GM12878 (cell line): ENCODE results near the gene RPL29. TPM values are rescaled to one million over a fixed set of nuclear protein-coding genes. Genes with fewer than 3 reads are reported as not detected.

Experiments
- BMI1 ChIP-seq: fragments of 450-650 bp; IDR thresholded peaks from 2 replicates; pipeline ENCODE4 v1.6.1; 2016; ENCODE audit warnings: mild to moderate bottlenecking, moderate library complexity, borderline replicate concordance
- CHD4 ChIP-seq: fragments of 200-600 bp; sonication (generic); IDR thresholded peaks from 2 replicates; pipeline ENCODE4 v1.6.1; 2016; ENCODE audit warnings: mild to moderate bottlenecking
- CREB1 ChIP-seq: IDR thresholded peaks from 2 replicates; pipeline ENCODE4 v1.6.1; 2012; ENCODE audit warnings: low read depth, mild to moderate bottlenecking, inconsistent platforms
- FOXM1 ChIP-seq: IDR thresholded peaks from 2 replicates; pipeline ENCODE4 v1.6.1; 2012; ENCODE audit warnings: low read depth, mild to moderate bottlenecking, inconsistent platforms, low read length, moderate library complexity
- POLR2AphosphoS5 ChIP-seq: IDR thresholded peaks from 2 replicates; pipeline ENCODE4 v1.6.1; 2011; ENCODE audit warnings: mild to moderate bottlenecking, low read length, inconsistent platforms
- POU2F2 ChIP-seq: IDR thresholded peaks from 3 replicates; pipeline ENCODE4 v1.6.1; 2011; ENCODE audit warnings: low read depth, mild to moderate bottlenecking, low read length, borderline replicate concordance
- RB1 ChIP-seq: fragments of 450-650 bp; formaldehyde crosslinking; IDR thresholded peaks from 2 replicates; pipeline ENCODE4 v1.6.1; 2017; ENCODE audit warnings: mild to moderate bottlenecking, borderline replicate concordance
- SREBF1 ChIP-seq: IDR thresholded peaks from 2 replicates; pipeline ENCODE4 v1.6.1; 2012; ENCODE audit warnings: mild to moderate bottlenecking, low read length
- TBL1XR1 ChIP-seq: IDR thresholded peaks from 2 replicates; pipeline ENCODE4 v1.6.1; 2012; ENCODE audit warnings: low read depth, low read length, improper control_type of control experiment
- ZNF274 ChIP-seq: IDR thresholded peaks from one replicate; pipeline ENCODE4 v1.8.0; 2011; ENCODE audit not compliant: insufficient read length, insufficient read depth
- ZZZ3 ChIP-seq: IDR thresholded peaks from 2 replicates; pipeline ENCODE4 v1.6.1; 2011; ENCODE audit warnings: low read depth; ENCODE audit not compliant: control insufficient read depth, insufficient read length
- polyA plus RNA-seq, 11 experiments: library from polyadenylated mRNA; depleted of rRNA in 4 of 11; unstranded in 6 of 11; stranded (reverse) in 5 of 11; fragments of >200 nt; fragmentation: Nextera tagmentation in 4 of 11; fragmentation: Illumina TruSeq in 1 of 11; extraction: Ambion mirVana in 4 of 11; extraction: Trizol in 1 of 11; gene quantifications; 1 replicate in 1 of 11; 2 replicates in 10 of 11; pipeline versions ENCODE4 v1.2.1 to v1.2.3, GENCODE V29; 2011 to 2016; ENCODE audit warnings: inconsistent platforms in 2 of 11, missing spikeins in 2 of 11, low read depth in 1 of 11
- total RNA-seq, 4 experiments: library from RNA; depleted of rRNA in 3 of 4; stranded (reverse); fragments of >200 nt in 3 of 4; fragmentation: Illumina TruSeq in 1 of 4; extraction: Trizol in 1 of 4; gene quantifications; 2 replicates each; pipeline versions ENCODE4 v1.2.1 to v1.2.3, GENCODE V29; 2013 to 2021
- TF ChIP-seq, protein P1 (sequence below): IDR thresholded peaks from 2 replicates; pipeline ENCODE4 v1.6.1; 2011; ENCODE audit warnings: borderline replicate concordance, low read depth, mild to moderate bottlenecking, moderate library complexity, low read length; ENCODE audit not compliant: insufficient read depth, poor library complexity, severe bottlenecking
- TF ChIP-seq, protein P2 (sequence below): fragments of 450-650 bp; formaldehyde crosslinking; IDR thresholded peaks from 2 replicates; pipeline ENCODE4 v1.5.0; 2022; ENCODE audit warnings: mild to moderate bottlenecking, missing genetic modification characterization
- TF ChIP-seq, protein P3 (sequence below): fragments of 450-650 bp; conservative IDR thresholded peaks from 2 replicates; pipeline ENCODE4 v1.6.1; 2017; ENCODE audit warnings: mild to moderate bottlenecking, moderate library complexity
- TF ChIP-seq, protein P4 (sequence below): IDR thresholded peaks from 2 replicates; pipeline ENCODE4 v1.6.1; 2011; ENCODE audit warnings: borderline replicate concordance, low read depth, mild to moderate bottlenecking, moderate library complexity, mixed read lengths, low read length; ENCODE audit not compliant: insufficient read depth; ENCODE audit errors: extremely low read length
- TF ChIP-seq, protein P5 (sequence below): fragments of 450-650 bp; IDR thresholded peaks from 2 replicates; pipeline ENCODE4 v1.6.1; 2017; ENCODE audit warnings: mild to moderate bottlenecking, moderate library complexity

The RPL29 gene
- total and polyA plus RNA-seq, 10 of the 15 experiments (the other 5 are each of a cell fraction or from before 2014, with no cell fraction given): 1,053 to 2,477 (median 1,657) TPM

DNA sequence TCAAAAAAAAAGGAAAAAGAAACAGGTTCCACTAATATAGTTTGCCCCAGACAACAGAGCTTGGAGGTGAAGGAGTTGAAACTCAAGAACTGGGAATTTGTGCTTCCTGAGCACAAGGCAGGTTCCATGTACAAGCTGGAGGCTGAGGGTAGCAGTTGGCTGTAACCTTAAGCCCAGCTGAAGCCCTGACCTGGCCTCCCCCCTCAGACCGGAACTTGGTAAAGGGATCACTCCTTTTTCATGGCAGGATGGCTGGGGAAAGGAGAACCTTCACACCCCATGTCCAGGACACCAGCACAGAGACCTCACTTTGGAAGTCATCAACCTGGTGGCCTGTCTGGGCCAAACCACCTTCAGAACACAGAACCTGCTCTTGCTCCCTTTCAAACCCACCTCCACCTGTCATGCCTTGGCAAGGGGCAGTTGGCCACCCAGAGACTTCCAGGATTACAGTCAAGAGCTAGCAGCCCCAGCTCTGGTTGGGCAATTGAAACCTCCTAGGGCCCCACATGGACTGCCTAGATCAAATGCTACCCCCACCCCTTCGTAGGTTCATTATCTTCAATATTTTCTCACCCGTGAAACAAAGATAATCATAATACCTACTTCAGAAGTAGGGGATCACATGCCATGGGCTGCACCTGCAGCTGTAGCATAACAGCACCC is 3.5 kb downstream of the RPL29 start (continued):
- TF ChIP-seq, protein P1, sequence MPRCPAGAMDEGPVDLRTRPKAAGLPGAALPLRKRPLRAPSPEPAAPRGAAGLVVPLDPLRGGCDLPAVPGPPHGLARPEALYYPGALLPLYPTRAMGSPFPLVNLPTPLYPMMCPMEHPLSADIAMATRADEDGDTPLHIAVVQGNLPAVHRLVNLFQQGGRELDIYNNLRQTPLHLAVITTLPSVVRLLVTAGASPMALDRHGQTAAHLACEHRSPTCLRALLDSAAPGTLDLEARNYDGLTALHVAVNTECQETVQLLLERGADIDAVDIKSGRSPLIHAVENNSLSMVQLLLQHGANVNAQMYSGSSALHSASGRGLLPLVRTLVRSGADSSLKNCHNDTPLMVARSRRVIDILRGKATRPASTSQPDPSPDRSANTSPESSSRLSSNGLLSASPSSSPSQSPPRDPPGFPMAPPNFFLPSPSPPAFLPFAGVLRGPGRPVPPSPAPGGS: peak; percentile 45
- TF ChIP-seq, protein P2, sequence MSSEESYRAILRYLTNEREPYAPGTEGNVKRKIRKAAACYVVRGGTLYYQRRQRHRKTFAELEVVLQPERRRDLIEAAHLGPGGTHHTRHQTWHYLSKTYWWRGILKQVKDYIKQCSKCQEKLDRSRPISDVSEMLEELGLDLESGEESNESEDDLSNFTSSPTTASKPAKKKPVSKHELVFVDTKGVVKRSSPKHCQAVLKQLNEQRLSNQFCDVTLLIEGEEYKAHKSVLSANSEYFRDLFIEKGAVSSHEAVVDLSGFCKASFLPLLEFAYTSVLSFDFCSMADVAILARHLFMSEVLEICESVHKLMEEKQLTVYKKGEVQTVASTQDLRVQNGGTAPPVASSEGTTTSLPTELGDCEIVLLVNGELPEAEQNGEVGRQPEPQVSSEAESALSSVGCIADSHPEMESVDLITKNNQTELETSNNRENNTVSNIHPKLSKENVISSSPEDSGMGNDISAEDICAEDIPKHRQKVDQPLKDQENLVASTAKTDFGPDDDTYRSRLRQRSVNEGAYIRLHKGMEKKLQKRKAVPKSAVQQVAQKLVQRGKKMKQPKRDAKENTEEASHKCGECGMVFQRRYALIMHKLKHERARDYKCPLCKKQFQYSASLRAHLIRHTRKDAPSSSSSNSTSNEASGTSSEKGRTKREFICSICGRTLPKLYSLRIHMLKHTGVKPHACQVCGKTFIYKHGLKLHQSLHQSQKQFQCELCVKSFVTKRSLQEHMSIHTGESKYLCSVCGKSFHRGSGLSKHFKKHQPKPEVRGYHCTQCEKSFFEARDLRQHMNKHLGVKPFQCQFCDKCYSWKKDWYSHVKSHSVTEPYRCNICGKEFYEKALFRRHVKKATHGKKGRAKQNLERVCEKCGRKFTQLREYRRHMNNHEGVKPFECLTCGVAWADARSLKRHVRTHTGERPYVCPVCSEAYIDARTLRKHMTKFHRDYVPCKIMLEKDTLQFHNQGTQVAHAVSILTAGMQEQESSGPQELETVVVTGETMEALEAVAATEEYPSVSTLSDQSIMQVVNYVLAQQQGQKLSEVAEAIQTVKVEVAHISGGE (CRISPR knock-in tag): no peak
- TF ChIP-seq, protein P3, sequence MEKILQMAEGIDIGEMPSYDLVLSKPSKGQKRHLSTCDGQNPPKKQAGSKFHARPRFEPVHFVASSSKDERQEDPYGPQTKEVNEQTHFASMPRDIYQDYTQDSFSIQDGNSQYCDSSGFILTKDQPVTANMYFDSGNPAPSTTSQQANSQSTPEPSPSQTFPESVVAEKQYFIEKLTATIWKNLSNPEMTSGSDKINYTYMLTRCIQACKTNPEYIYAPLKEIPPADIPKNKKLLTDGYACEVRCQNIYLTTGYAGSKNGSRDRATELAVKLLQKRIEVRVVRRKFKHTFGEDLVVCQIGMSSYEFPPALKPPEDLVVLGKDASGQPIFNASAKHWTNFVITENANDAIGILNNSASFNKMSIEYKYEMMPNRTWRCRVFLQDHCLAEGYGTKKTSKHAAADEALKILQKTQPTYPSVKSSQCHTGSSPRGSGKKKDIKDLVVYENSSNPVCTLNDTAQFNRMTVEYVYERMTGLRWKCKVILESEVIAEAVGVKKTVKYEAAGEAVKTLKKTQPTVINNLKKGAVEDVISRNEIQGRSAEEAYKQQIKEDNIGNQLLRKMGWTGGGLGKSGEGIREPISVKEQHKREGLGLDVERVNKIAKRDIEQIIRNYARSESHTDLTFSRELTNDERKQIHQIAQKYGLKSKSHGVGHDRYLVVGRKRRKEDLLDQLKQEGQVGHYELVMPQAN: no peak
- TF ChIP-seq BMI1: no peak
- no peak for TF ChIP-seq RB1
- TF ChIP-seq, protein P4, sequence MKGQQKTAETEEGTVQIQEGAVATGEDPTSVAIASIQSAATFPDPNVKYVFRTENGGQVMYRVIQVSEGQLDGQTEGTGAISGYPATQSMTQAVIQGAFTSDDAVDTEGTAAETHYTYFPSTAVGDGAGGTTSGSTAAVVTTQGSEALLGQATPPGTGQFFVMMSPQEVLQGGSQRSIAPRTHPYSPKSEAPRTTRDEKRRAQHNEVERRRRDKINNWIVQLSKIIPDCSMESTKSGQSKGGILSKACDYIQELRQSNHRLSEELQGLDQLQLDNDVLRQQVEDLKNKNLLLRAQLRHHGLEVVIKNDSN: no peak
- no peak for TF ChIP-seq ZNF274
- no peak for TF ChIP-seq SREBF1
- peak; percentile 37; the same call in 1 of the 2 replicates for TF ChIP-seq CREB1
- no peak for TF ChIP-seq ZZZ3
- no peak for TF ChIP-seq TBL1XR1
- no peak for TF ChIP-seq CHD4
- peak; percentile 15; the same call in 1 of the 2 replicates for TF ChIP-seq FOXM1
- TF ChIP-seq, protein P5, sequence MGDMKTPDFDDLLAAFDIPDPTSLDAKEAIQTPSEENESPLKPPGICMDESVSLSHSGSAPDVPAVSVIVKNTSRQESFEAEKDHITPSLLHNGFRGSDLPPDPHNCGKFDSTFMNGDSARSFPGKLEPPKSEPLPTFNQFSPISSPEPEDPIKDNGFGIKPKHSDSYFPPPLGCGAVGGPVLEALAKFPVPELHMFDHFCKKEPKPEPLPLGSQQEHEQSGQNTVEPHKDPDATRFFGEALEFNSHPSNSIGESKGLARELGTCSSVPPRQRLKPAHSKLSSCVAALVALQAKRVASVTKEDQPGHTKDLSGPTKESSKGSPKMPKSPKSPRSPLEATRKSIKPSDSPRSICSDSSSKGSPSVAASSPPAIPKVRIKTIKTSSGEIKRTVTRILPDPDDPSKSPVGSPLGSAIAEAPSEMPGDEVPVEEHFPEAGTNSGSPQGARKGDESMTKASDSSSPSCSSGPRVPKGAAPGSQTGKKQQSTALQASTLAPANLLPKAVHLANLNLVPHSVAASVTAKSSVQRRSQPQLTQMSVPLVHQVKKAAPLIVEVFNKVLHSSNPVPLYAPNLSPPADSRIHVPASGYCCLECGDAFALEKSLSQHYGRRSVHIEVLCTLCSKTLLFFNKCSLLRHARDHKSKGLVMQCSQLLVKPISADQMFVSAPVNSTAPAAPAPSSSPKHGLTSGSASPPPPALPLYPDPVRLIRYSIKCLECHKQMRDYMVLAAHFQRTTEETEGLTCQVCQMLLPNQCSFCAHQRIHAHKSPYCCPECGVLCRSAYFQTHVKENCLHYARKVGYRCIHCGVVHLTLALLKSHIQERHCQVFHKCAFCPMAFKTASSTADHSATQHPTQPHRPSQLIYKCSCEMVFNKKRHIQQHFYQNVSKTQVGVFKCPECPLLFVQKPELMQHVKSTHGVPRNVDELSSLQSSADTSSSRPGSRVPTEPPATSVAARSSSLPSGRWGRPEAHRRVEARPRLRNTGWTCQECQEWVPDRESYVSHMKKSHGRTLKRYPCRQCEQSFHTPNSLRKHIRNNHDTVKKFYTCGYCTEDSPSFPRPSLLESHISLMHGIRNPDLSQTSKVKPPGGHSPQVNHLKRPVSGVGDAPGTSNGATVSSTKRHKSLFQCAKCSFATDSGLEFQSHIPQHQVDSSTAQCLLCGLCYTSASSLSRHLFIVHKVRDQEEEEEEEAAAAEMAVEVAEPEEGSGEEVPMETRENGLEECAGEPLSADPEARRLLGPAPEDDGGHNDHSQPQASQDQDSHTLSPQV: no peak
- TF ChIP-seq POU2F2: 0 out of 3 replicates have a peak, but pooled peaks have one; percentile 41
- peak; percentile 65 for TF ChIP-seq POLR2AphosphoS5
